ENCODE measurements around the gene CHST3.
"Not testable (repeated sequence)": the region's sequence is repeated elsewhere in the genome, so short reads cannot be mapped to it uniquely, and the experiment has no call there.

CHST3 gene

GRCh38 chr10:71966046-71967004 is 2.1 kb downstream of the CHST3 start:
- no peaks in the 10 kb centered on the region for H3K36me3 ChIP-seq (ENCODE audit: insufficient read depth, low read length)
- H3K27me3 ChIP-seq (ENCODE audit: insufficient read depth, low read length) = no peaks in the 10 kb centered on the region
- H2AFZ ChIP-seq (ENCODE audit: low read length, unreplicated experiment) = no peak overlapping the region
- H3K4me1 ChIP-seq (ENCODE audit: control insufficient read depth, insufficient read depth, low read length, unreplicated experiment) = peaks cover 46% of the 10 kb centered on the region
- H3K4me3 ChIP-seq (ENCODE audit: low read depth, low read length) = peak overlapping the region; percentile 95
- H3K79me2 ChIP-seq (ENCODE audit: control insufficient read depth, insufficient read depth, low read length, unreplicated experiment) = peaks cover 65% of the 10 kb centered on the region
- peak overlapping the region; percentile 43 for H3K27ac ChIP-seq (ENCODE audit: low read depth, low read length)

- H3K79me2 ChIP-seq (ENCODE audit: control insufficient read depth, insufficient read depth, low read length, unreplicated experiment) = peaks cover 81% of the 10 kb centered on the region
- H3K27ac ChIP-seq (ENCODE audit: low read depth, low read length); H3K27me3 ChIP-seq (ENCODE audit: insufficient read depth, low read length); H3K36me3 ChIP-seq (ENCODE audit: insufficient read depth, low read length); H2AFZ ChIP-seq (ENCODE audit: low read length, unreplicated experiment); H3K4me3 ChIP-seq (ENCODE audit: low read depth, low read length): not testable (repeated sequence)
- H3K4me1 ChIP-seq (ENCODE audit: control insufficient read depth, insufficient read depth, low read length, unreplicated experiment) = peaks cover 52% of the 10 kb centered on the region
Observed at GRCh38 chr10:71967958-71968357, 3.8 kb downstream of the CHST3 start.

GRCh38 chr10:71968553-71969474 is 4.6 kb downstream of the CHST3 start:
- H3K4me3 ChIP-seq (ENCODE audit: low read depth, low read length) = no peak overlapping the region
- H3K27me3 ChIP-seq (ENCODE audit: insufficient read depth, low read length) = no peaks in the 10 kb centered on the region
- H3K4me1 ChIP-seq (ENCODE audit: control insufficient read depth, insufficient read depth, low read length, unreplicated experiment) = peaks cover 61% of the 10 kb centered on the region
- peaks cover 89% of the 10 kb centered on the region for H3K79me2 ChIP-seq (ENCODE audit: control insufficient read depth, insufficient read depth, low read length, unreplicated experiment)
- no peak overlapping the region for H2AFZ ChIP-seq (ENCODE audit: low read length, unreplicated experiment)
- H3K36me3 ChIP-seq (ENCODE audit: insufficient read depth, low read length) = no peaks in the 10 kb centered on the region
- H3K27ac ChIP-seq (ENCODE audit: low read depth, low read length) = no peak overlapping the region

GRCh38 chr10:71969929-71970328 is 5.7 kb downstream of the CHST3 start:
- Histone ChIP-seq H3K27me3 (ENCODE audit: insufficient read depth, low read length) (no peaks in the 10 kb centered on the region), H3K79me2 (ENCODE audit: control insufficient read depth, insufficient read depth, low read length, unreplicated experiment) (peaks cover 91% of the 10 kb centered on the region), H3K36me3 (ENCODE audit: insufficient read depth, low read length) (no peaks in the 10 kb centered on the region), H3K4me1 (ENCODE audit: control insufficient read depth, insufficient read depth, low read length, unreplicated experiment) (peaks cover 72% of the 10 kb centered on the region), H2AFZ (ENCODE audit: low read length, unreplicated experiment) (no peak overlapping the region), H3K4me3 (ENCODE audit: low read depth, low read length) (no peak overlapping the region), H3K27ac (ENCODE audit: low read depth, low read length) (no peak overlapping the region)

GRCh38 chr10:71970331-71970730 is 6.1 kb downstream of the CHST3 start:
- Histone ChIP-seq H3K4me1 (ENCODE audit: control insufficient read depth, insufficient read depth, low read length, unreplicated experiment) (peaks cover 76% of the 10 kb centered on the region), H3K79me2 (ENCODE audit: control insufficient read depth, insufficient read depth, low read length, unreplicated experiment) (peaks cover 88% of the 10 kb centered on the region), H3K27ac (ENCODE audit: low read depth, low read length) (no peak overlapping the region), H3K4me3 (ENCODE audit: low read depth, low read length) (no peak overlapping the region), H3K27me3 (ENCODE audit: insufficient read depth, low read length) (no peaks in the 10 kb centered on the region), H2AFZ (ENCODE audit: low read length, unreplicated experiment) (no peak overlapping the region), H3K36me3 (ENCODE audit: insufficient read depth, low read length) (no peaks in the 10 kb centered on the region)

- Histone ChIP-seq H3K4me3 (ENCODE audit: low read depth, low read length) (no peak overlapping the region), H3K27me3 (ENCODE audit: insufficient read depth, low read length) (no peaks in the 10 kb centered on the region), H3K4me1 (ENCODE audit: control insufficient read depth, insufficient read depth, low read length, unreplicated experiment) (peaks cover 80% of the 10 kb centered on the region), H3K36me3 (ENCODE audit: insufficient read depth, low read length) (no peaks in the 10 kb centered on the region), H3K27ac (ENCODE audit: low read depth, low read length) (no peak overlapping the region), H2AFZ (ENCODE audit: low read length, unreplicated experiment) (no peak overlapping the region), H3K79me2 (ENCODE audit: control insufficient read depth, insufficient read depth, low read length, unreplicated experiment) (peaks cover 82% of the 10 kb centered on the region)
Observed at GRCh38 chr10:71970869-71971268, 6.7 kb downstream of the CHST3 start.

GRCh38 chr10:71971311-71971731 is 7.1 kb downstream of the CHST3 start:
- H2AFZ ChIP-seq (ENCODE audit: low read length, unreplicated experiment) = no peak overlapping the region
- peaks cover 78% of the 10 kb centered on the region for H3K79me2 ChIP-seq (ENCODE audit: control insufficient read depth, insufficient read depth, low read length, unreplicated experiment)
- H3K36me3 ChIP-seq (ENCODE audit: insufficient read depth, low read length) = no peaks in the 10 kb centered on the region
- H3K4me1 ChIP-seq (ENCODE audit: control insufficient read depth, insufficient read depth, low read length, unreplicated experiment) = peaks cover 80% of the 10 kb centered on the region
- H3K27ac ChIP-seq (ENCODE audit: low read depth, low read length) = no peak overlapping the region
- no peak overlapping the region for H3K4me3 ChIP-seq (ENCODE audit: low read depth, low read length)
- H3K27me3 ChIP-seq (ENCODE audit: insufficient read depth, low read length) = no peaks in the 10 kb centered on the region

- no peak overlapping the region for H3K27ac ChIP-seq (ENCODE audit: low read depth, low read length)
- no peak overlapping the region for H2AFZ ChIP-seq (ENCODE audit: low read length, unreplicated experiment)
- H3K4me1 ChIP-seq (ENCODE audit: control insufficient read depth, insufficient read depth, low read length, unreplicated experiment) = peaks cover 80% of the 10 kb centered on the region
- peaks cover 76% of the 10 kb centered on the region for H3K79me2 ChIP-seq (ENCODE audit: control insufficient read depth, insufficient read depth, low read length, unreplicated experiment)
- H3K4me3 ChIP-seq (ENCODE audit: low read depth, low read length) = no peak overlapping the region
- H3K27me3 ChIP-seq (ENCODE audit: insufficient read depth, low read length) = no peaks in the 10 kb centered on the region
- no peaks in the 10 kb centered on the region for H3K36me3 ChIP-seq (ENCODE audit: insufficient read depth, low read length)
Observed at GRCh38 chr10:71971769-71972555, 7.8 kb downstream of the CHST3 start.

GRCh38 chr10:71972746-71973695 is 8.8 kb downstream of the CHST3 start:
- Histone ChIP-seq H3K79me2 (ENCODE audit: control insufficient read depth, insufficient read depth, low read length, unreplicated experiment) (peaks cover 75% of the 10 kb centered on the region), H3K36me3 (ENCODE audit: insufficient read depth, low read length) (no peaks in the 10 kb centered on the region), H3K4me1 (ENCODE audit: control insufficient read depth, insufficient read depth, low read length, unreplicated experiment) (peaks cover 77% of the 10 kb centered on the region), H2AFZ (ENCODE audit: low read length, unreplicated experiment) (no peak overlapping the region), H3K27me3 (ENCODE audit: insufficient read depth, low read length) (no peaks in the 10 kb centered on the region), H3K27ac (ENCODE audit: low read depth, low read length) (no peak overlapping the region), H3K4me3 (ENCODE audit: low read depth, low read length) (no peak overlapping the region)

Data from ACC112 (cell line).